Hypothalamus (tissue), 51 donors: ENCODE measurements around the gene RTN4R.

Experiments
- DNase-seq, 51 donors: peaks; one replicate each; lab custom pipeline; 2025; lab: John Stamatoyannopoulos, UW

Gene RTN4R

GRCh38 chr22:20232781-20233180 is 35.3 kb downstream of the RTN4R start:
- no peak for DNase-seq

- no peak for DNase-seq
Measured at GRCh38 chr22:20232237-20232598, 35.9 kb downstream of the RTN4R start.

DNA sequence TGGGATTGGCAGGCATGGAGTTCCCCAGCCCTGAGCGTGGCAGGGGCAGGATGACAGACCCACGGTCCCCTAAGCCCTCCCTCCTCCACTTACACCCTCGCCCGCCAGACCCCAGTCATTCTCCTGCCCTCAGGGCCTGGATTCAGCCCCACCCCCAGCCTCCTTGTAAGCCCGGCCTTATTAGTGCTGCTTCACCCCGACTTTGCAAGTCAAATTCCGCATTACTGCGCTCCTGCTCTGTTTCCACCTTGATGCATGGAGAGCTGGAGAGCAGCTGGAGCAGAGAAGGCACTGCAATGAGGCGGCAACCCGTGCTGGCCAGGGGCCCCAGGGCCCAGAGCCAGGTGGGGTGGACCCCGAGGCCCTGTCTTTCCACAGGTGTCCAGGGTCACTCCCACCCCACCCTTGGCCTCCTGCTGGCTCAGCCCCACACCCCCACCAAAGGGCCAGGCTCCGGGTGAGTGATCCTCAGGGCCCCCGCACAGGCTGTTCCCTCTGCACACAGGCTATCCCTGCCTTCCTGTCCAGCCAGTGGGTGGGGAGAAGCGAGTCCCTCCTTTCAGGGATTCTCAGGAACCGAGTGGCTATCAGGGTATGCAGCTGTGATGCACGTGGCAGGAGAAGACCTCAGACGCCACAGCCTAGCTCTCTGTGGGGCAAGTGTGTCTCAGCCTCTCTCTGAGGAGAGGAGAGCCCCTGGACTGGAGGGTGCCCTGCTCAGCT is 36.4 kb downstream of the RTN4R start:
- no peak for DNase-seq

- no peak for DNase-seq
Measured at GRCh38 chr22:20230777-20231420, 37.2 kb downstream of the RTN4R start.

DNA sequence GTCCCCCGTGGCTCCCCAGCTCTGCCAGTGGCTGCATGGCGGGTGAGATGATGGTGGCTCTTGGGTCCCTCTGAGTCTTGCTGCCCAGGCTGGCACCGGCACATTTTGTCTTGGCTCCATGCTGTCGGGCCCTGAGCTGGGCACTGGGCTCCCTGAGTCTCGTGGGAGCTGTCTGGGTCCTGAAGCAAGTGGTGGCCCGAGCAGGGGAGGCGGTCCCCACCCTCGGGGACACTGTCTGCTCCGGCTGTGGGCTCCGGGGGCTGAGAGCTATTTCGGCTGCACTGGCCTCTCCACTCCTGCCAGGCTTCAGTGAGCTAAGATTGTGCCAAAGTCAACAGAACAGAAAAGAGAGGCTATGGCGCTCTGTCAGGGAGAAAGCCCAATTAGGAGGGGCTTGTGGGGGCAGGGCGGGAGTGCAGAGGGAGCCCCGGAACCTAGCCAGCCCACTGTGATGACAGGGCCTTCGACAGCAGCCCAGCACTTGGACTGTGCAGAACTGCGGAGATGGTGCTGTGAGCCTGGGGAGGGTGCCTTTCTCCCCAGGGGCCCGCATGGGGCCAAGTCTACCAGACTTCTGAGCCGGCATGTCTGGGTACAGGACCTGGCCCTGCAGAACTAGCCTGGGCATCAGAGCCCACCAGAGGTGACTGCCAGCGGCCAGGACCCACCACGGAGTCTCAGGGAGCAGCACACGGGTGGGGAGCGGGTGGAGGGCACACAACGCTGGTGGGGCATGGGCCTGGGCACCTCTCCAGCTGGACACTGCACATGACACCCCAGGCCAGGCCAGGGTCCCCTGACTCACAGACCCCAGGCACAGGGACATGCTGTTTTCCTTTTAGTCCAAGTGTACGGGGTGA is 38.0 kb downstream of the RTN4R start:
- peak in 23 of 51 donors; percentile 17 to 74 (median 34) for DNase-seq

DNA sequence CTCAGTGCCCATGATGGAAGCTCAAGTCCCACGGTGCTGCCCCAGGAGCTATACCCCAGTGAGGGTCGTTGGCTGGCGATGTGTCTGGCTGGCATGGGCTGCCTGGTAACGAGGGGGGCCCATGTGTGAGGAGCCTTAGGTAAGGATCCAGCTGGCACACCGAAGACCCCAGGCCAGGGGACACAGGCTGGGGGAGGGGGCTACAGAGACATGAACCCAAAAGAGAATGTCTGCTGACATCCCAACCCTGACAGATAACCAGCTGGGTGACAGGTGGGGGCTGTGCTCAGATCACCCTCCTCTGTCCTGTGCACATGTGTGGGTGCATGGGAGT is 39.2 kb downstream of the RTN4R start:
- DNase-seq, result no peak

- peak in 11 of 51 donors; percentile 4 to 38 (median 26) for DNase-seq
Measured at GRCh38 chr22:20228055-20228938, 39.8 kb downstream of the RTN4R start.

- no peak for DNase-seq
Measured at GRCh38 chr22:20227363-20227762, 40.8 kb downstream of the RTN4R start.

DNA sequence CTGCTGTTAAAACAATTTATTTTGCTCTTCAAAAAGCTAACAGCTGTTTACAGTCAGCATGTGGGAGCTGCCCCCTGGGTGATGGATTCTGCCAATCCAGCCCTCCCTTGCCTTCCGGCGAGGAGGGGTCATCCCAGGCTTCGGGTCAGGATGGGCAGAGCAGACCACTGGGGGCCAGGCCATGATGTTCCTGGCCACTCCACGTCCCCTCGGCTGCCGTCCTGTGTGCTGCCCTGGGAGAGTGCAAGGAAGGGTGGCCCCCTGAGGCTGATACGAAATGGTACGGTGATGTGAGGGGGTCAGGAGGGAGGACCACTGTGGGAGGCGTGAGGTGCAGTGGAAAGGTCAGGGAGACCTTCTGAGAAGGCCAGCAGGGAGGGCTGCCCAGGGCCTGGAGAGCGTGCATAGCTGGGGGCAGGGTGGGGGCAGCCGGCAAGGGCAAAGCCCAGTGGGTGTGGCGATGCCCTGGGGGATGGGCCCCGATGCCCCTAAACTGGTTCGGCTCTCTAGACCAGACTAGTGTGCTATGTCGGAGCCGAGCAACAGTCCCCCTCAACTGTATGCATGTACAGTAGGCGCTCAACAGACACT is 41.3 kb downstream of the RTN4R start:
- no peak for DNase-seq

- DNase-seq, result no peak
Measured at GRCh38 chr22:20226077-20226716, 41.9 kb downstream of the RTN4R start.

GRCh38 chr22:20225693-20225966 is 42.5 kb downstream of the RTN4R start:
- DNase-seq, result no peak

- no peak for DNase-seq
Measured at GRCh38 chr22:20224917-20225692, 43.0 kb downstream of the RTN4R start.

- DNase-seq, result no peak
Measured at GRCh38 chr22:20224256-20224626, 43.9 kb downstream of the RTN4R start.

DNA sequence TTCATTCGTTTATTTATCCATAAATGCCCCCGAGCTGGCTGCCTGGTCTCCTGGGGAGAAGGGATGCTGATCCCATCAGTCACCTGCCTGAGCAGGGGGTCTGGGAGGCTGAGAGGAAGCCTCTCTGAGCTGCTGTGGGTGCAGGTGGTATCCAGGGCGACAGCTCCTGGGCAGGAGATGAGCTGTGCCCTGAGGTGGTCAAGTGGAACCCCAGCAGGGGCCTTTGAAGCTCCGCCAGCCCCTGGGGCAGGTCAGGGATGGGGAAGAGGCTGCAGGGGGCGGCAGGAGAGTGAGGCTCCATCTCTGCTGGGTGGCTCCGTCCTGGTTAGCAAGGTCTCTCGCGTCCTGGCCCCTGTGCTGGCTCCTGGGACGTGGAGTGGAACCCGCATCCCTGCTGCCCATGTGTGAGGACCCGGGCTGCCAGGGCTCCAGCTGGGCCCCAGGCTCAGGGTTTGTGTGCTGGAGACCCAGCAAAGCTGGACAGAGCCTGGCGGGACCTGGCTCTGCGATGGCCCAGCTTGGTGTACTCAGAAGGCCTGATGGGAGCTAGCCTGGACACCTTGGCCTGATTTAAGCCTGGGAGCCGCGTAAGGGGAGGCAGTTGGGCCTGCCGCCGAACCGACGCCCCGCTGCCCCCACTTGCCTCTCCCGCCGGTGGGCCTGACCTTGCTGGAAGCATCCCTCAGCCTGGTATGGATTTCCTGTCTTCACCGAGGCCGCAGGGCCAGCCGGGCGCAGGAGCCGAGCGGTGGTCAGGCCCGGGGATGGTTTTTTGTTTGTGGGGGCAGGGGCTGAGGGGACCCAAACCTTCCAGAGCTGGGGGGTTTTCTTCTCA is 44.5 kb downstream of the RTN4R start:
- DNase-seq, result no peak

- no peak for DNase-seq
Measured at GRCh38 chr22:20222764-20223420, 45.2 kb downstream of the RTN4R start.

GRCh38 chr22:20221421-20222340 is 46.4 kb downstream of the RTN4R start:
- DNase-seq, result peak in 17 of 51 donors; percentile 15 to 56 (median 38)

- no peak for DNase-seq
Measured at GRCh38 chr22:20220629-20221026, 47.5 kb downstream of the RTN4R start.
